Upper lobe of left lung (tissue), 6 donors: ENCODE measurements around the gene ATP13A2. TPM values are rescaled to one million over a fixed set of nuclear protein-coding genes. Genes with fewer than 3 reads are reported as not detected.

ENCODE experiments used
- ATAC-seq, 2 donors: fragments of 200-7000 bp; cut with Tn5 transposase; one replicate each; pipeline ENCODE4 v1.9.1; 2022; ENCODE audit warnings: mild to moderate bottlenecking in 2 of 2, moderate library complexity in 2 of 2; ENCODE audit not compliant: low FRiP score in 2 of 2
- DNase-seq, 2 donors: peaks; one replicate each; pipeline ENCODE4 v3.0.0-alpha.2; 2019 to 2020
- H3K27ac ChIP-seq, 4 donors: fragments of 200-600 bp; sonication (generic); one replicate each; pipeline ENCODE4 v1.5.1; 2016 to 2019
- H3K27me3 ChIP-seq, 4 donors: fragments of 200-600 bp; sonication (generic); one replicate each; pipeline ENCODE4 v1.5.1; 2017 to 2019
- H3K36me3 ChIP-seq, 4 donors: fragments of 200-600 bp; sonication (generic); one replicate each; pipeline ENCODE4 v1.5.1; 2016 to 2019
- H3K4me1 ChIP-seq, 4 donors: fragments of 200-600 bp; sonication (generic); one replicate each; pipeline ENCODE4 v1.5.1; 2018 to 2019
- H3K4me3 ChIP-seq, 4 donors: fragments of 200-600 bp; sonication (generic); one replicate each; pipeline ENCODE4 v1.5.1; 2017 to 2019; ENCODE audit warnings: mild to moderate bottlenecking in 2 of 4, moderate library complexity in 1 of 4
- H3K9me3 ChIP-seq, 4 donors: fragments of 200-600 bp; sonication (generic); one replicate each; pipeline ENCODE4 v1.5.1; 2018 to 2019
- EP300 ChIP-seq, 4 donors: sonication (generic); formaldehyde crosslinking; IDR thresholded peaks; one replicate each; pipeline ENCODE4 v1.5.1; 2017; ENCODE audit warnings: antibody characterized with exemption in 4 of 4, control low read depth in 2 of 4
- POLR2A ChIP-seq, 4 donors: fragments of 450-650 bp; IDR thresholded peaks; one replicate each; pipeline ENCODE4 v1.5.1; 2016 to 2017; ENCODE audit warnings: antibody characterized with exemption in 4 of 4, mild to moderate bottlenecking in 2 of 4
- POLR2AphosphoS5 ChIP-seq, 2 donors: sonication (generic); formaldehyde crosslinking; IDR thresholded peaks; one replicate each; pipeline ENCODE4 v1.5.1; 2017; ENCODE audit warnings: antibody characterized with exemption in 2 of 2
- WGBS, 2 donors: methylation state at CpG; one replicate each; pipeline ENCODE4 v1.1.5; 2017 to 2018; 5-methylcytosine and 5-hydroxymethylcytosine counted together
- total RNA-seq, 6 donors: library from RNA; depleted of rRNA in 4 of 6; stranded (reverse); fragments of >200 nt in 4 of 6; gene quantifications; one replicate each; pipeline versions ENCODE4 v1.1.0 to v1.2.1, GENCODE V29; 2016 to 2021
- TF ChIP-seq, protein P1 (sequence below), 6 experiments: fragments of 450-650 bp in 4 of 6; fragments of 200-600 bp in 2 of 6; sonication (generic) in 2 of 6; IDR thresholded peaks; one replicate each; pipeline ENCODE4 v1.5.1; 2016 to 2019; ENCODE audit warnings: antibody characterized with exemption in 6 of 6
- donor health status: DM: no; HTN: no; CAD: no; lungs with moderate emphysema.
- donor health status: DM: no; HTN: yes; CAD: no; lungs with severe emphysema.

The ATP13A2 gene
- total RNA-seq, 6 donors from 2014 or later: 39.2 to 110 (median 66.5) TPM

DNA sequence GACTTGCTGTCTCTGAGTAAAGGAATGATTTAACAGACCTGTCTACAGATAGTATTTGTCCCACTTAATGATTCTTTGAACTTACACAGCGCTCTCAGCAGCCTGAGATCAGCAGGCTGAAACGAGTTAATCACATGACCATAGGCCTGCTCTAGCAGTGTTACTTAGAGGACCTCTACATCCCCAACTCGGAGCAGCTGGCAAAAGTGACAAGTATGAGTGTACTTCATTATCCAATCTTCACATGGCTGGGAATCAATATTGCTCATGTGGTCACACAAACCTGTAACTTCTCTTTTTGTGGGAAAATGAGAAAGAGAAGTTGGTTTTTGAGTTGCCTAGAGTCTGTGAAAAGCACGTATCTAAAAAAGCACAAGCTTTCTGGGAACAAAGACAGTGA, 11.4 kb upstream of the ATP13A2 start:
- peaks cover 35 to 99% (median 89%) of the 10 kb centered on the region in 4 donors for H3K36me3 ChIP-seq
- H3K4me3 ChIP-seq: no peak overlapping the region
- peaks cover 0 to 21% (median 8%) of the 10 kb centered on the region in 4 donors for H3K4me1 ChIP-seq
- ATAC-seq (no peak), DNase-seq (no peak)
- WGBS, 2 donors: 55 to 73% methylated on average over 4 of the region's 4 CpGs
- H3K9me3 ChIP-seq: no peaks in the 10 kb centered on the region
- TF ChIP-seq EP300 (IDR thresholded peaks at IDR 0.05) (no peak), POLR2AphosphoS5 (IDR thresholded peaks at IDR 0.05) (no peak), POLR2A (IDR thresholded peaks at IDR 0.05) (no peak)
- TF ChIP-seq, protein P1, sequence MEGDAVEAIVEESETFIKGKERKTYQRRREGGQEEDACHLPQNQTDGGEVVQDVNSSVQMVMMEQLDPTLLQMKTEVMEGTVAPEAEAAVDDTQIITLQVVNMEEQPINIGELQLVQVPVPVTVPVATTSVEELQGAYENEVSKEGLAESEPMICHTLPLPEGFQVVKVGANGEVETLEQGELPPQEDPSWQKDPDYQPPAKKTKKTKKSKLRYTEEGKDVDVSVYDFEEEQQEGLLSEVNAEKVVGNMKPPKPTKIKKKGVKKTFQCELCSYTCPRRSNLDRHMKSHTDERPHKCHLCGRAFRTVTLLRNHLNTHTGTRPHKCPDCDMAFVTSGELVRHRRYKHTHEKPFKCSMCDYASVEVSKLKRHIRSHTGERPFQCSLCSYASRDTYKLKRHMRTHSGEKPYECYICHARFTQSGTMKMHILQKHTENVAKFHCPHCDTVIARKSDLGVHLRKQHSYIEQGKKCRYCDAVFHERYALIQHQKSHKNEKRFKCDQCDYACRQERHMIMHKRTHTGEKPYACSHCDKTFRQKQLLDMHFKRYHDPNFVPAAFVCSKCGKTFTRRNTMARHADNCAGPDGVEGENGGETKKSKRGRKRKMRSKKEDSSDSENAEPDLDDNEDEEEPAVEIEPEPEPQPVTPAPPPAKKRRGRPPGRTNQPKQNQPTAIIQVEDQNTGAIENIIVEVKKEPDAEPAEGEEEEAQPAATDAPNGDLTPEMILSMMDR (IDR thresholded peaks at IDR 0.05): no peak
- H3K27me3 ChIP-seq: no peaks in the 10 kb centered on the region
- H3K27ac ChIP-seq: no peak overlapping the region

DNA sequence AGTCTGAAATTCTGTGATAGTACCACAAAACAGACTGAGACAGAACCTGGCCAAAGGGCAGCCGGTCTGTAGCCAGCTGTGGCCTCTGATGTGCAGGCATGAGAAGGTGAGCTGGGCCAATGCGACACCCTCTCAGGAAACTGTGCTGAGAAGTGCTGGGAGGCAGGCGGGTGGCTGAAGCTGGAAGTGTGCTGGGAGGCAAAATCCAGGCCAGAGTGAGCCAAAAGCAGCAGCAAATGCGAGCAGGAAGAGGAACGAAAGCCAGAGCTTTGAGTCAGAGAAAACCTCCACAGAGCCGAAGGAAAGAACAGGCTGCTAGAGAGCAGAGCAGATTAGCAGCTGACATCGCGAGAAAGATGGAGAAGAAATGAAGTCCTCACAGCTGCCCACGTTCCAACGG, 10.2 kb upstream of the ATP13A2 start:
- Histone ChIP-seq H3K36me3 (peaks cover 35 to 95% (median 84%) of the 10 kb centered on the region in 4 donors), H3K27ac (no peak overlapping the region), H3K4me3 (no peak overlapping the region), H3K27me3 (no peaks in the 10 kb centered on the region), H3K9me3 (no peaks in the 10 kb centered on the region), H3K4me1 (peaks cover 0 to 9% (median under 1%) of the 10 kb centered on the region in 4 donors)
- ATAC-seq (no peak), DNase-seq (no peak)
- WGBS, 2 donors: 89 to 91% methylated on average over 10 of the region's 10 CpGs
- no peak for TF ChIP-seq POLR2AphosphoS5 (IDR thresholded peaks at IDR 0.05)
- no peak for TF ChIP-seq EP300 (IDR thresholded peaks at IDR 0.05)
- TF ChIP-seq, protein P1 (IDR thresholded peaks at IDR 0.05): no peak
- no peak for TF ChIP-seq POLR2A (IDR thresholded peaks at IDR 0.05)

DNA sequence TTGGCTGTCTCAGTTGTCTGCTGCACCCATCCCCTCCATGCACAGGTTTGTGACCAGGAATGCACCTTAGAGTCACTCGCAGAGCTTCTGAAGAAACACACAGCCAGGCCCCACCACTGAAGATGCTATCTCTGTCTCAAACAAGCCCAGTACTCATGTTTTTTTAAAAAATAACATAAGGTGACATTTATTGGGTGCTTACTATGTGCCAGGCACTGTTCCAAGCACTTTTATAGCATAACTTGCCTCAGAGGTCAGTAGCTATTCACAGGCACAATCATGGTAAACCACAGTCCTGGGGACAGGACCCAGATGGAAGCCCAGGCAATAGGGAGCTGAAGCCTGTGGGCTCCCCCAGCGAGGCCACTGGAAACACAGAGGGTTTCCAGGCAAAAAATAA, 8.8 kb upstream of the ATP13A2 start:
- peaks cover 0 to 5% (median 0%) of the 10 kb centered on the region in 4 donors for H3K4me1 ChIP-seq
- no peaks in the 10 kb centered on the region for H3K27me3 ChIP-seq
- no peak for ATAC-seq
- peaks cover 35 to 81% (median 72%) of the 10 kb centered on the region in 4 donors for H3K36me3 ChIP-seq
- H3K9me3 ChIP-seq: no peaks in the 10 kb centered on the region
- no peak overlapping the region for H3K27ac ChIP-seq
- H3K4me3 ChIP-seq: no peak overlapping the region
- no peak for TF ChIP-seq POLR2AphosphoS5 (IDR thresholded peaks at IDR 0.05)
- TF ChIP-seq, protein P1 (IDR thresholded peaks at IDR 0.05): no peak
- TF ChIP-seq EP300 (IDR thresholded peaks at IDR 0.05): no peak
- TF ChIP-seq POLR2A (IDR thresholded peaks at IDR 0.05): no peak
- WGBS, 2 donors: 89 to 100% methylated on average over 2 of the region's 2 CpGs
- no peak for DNase-seq

DNA sequence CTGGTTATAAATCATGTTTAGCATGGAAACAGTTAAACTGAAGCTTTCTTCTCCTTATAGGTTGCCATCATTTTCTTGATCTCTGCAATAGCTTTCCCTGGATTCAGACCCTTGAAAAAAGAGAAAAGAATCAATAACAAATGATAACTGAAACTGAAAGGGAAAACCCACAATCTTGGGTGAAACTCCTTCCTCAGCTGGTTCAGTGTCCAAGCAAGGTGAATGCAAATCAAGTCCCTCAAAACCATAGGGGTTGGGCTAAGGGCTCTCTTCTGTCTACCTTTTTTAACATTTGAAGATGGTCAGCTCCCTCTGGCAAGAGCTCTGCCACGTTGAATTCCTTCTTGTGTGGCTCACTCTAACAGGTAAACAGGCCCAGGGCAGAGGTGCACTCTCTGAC, 7.1 kb upstream of the ATP13A2 start:
- 35 to 60% methylated on average over 1 of the region's 1 CpG for WGBS, 2 donors
- peaks cover 0 to 4% (median 0%) of the 10 kb centered on the region in 4 donors for H3K4me1 ChIP-seq
- H3K36me3 ChIP-seq: peaks cover 35 to 65% (median 60%) of the 10 kb centered on the region in 4 donors
- ATAC-seq: no peak
- no peaks in the 10 kb centered on the region for H3K27me3 ChIP-seq
- H3K4me3 ChIP-seq: no peak overlapping the region
- no peak overlapping the region for H3K27ac ChIP-seq
- TF ChIP-seq POLR2A (IDR thresholded peaks at IDR 0.05): no peak
- TF ChIP-seq EP300 (IDR thresholded peaks at IDR 0.05): no peak
- TF ChIP-seq POLR2AphosphoS5 (IDR thresholded peaks at IDR 0.05): no peak
- TF ChIP-seq, protein P1 (IDR thresholded peaks at IDR 0.05): no peak
- no peak for DNase-seq
- H3K9me3 ChIP-seq: no peaks in the 10 kb centered on the region

DNA sequence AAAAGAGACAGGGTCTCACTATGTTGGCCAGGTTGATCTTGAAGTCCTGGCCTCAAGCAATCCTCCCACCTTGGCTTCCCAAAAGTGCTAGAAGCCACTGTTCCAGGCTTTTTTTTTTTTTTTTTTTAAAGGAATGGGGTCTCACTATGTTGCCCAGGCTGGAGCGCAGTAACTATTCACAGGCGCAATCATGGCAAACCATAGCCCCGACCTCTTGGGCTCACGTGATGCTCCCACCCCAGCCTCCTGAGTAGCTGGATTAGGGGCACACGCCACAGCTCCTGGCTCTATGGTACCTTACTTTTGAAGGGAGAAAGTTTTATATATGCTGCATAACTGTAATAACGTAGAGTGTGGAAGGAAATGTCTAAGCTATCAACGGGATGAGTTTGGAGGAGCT, 5.7 kb upstream of the ATP13A2 start:
- Histone ChIP-seq H3K27me3 (no peaks in the 10 kb centered on the region), H3K4me3 (no peak overlapping the region), H3K27ac (no peak overlapping the region), H3K36me3 (peaks cover 30 to 51% (median 46%) of the 10 kb centered on the region in 4 donors), H3K4me1 (peaks cover 0 to under 1% (median 0%) of the 10 kb centered on the region in 4 donors), H3K9me3 (no peaks in the 10 kb centered on the region)
- TF ChIP-seq EP300 (IDR thresholded peaks at IDR 0.05): no peak
- TF ChIP-seq, protein P1 (IDR thresholded peaks at IDR 0.05): no peak
- no peak for TF ChIP-seq POLR2AphosphoS5 (IDR thresholded peaks at IDR 0.05)
- no peak for TF ChIP-seq POLR2A (IDR thresholded peaks at IDR 0.05)
- WGBS, 2 donors: 92 to 93% methylated on average over 7 of the region's 7 CpGs
- ATAC-seq (no peak), DNase-seq (no peak)
